ENCODE data around the gene SRA1. TPM values are rescaled to one million over a fixed set of nuclear protein-coding genes. Genes with fewer than 3 reads are reported as not detected.
"Not testable (repeated sequence)": the region's sequence is repeated elsewhere in the genome, so short reads cannot be mapped to it uniquely, and the experiment has no call there.

Gene SRA1
- total RNA-seq, 1 donor from 2014 or later: 15.1 TPM

DNA sequence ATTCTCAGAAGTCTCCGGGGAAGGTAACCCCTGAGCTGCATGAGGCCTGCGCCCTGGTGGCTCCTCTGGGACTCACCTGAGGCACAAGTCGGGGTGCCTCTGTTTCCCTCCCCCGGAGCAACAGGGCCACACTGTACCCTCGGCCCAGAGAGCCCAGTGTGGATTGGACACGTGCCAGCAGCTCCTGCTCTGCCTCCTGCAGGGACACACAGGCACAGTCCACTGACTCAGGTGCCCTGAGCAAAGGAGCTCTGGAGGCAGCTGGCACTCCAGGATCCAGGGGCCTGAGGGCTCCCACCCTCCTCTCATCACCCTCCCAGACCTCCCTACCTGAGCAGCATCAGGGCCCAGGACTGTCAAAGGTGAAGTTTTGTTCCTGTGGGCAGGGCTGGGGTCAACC is 36.9 kb upstream of the SRA1 start:
- Histone ChIP-seq H3K36me3 (ENCODE audit: control insufficient read depth in 3 of 3, insufficient read depth in 3 of 3, low read length in 3 of 3) (no peaks in the 10 kb centered on the region), H3K27me3 (ENCODE audit: control insufficient read depth in 3 of 3, insufficient read depth in 3 of 3, low read length in 3 of 3) (no peaks in the 10 kb centered on the region), H3K9me3 (ENCODE audit: control insufficient read depth in 3 of 3, low read length in 3 of 3) (no peaks in the 10 kb centered on the region), H3K9ac (ENCODE audit: low read depth in 1 of 3, low read length in 3 of 3) (no peak overlapping the region), H3K4me1 (ENCODE audit: control insufficient read depth in 3 of 3, insufficient read depth in 3 of 3, low read length in 3 of 3) (peaks cover 0 to 21% (median 16%) of the 10 kb centered on the region in 3 donors), H3K4me3 (ENCODE audit: low read length in 3 of 3) (no peak overlapping the region), H3K27ac (ENCODE audit: low read depth, low read length) (no peak overlapping the region)

DNA sequence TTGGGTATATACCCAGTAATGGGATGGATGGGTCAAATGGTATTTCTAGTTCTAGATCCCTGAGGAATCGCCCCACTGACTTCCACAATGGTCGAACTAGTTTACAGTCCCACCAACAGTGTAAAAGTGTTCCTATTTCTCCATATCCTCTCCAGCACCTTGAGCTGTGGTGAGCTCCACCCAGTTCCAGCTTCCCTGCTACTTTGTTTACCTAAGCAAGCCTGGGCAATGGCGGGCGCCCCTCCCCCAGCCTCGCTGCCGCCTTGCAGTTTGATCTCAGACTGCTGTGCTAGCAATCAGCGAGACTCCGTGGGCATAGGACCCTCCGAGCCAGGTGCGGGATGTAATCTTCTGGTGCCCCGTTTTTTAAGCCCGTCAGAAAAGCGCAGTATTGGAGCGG is 35.8 kb upstream of the SRA1 start:
- not testable (repeated sequence) for H3K36me3 ChIP-seq (ENCODE audit: control insufficient read depth in 3 of 3, insufficient read depth in 3 of 3, low read length in 3 of 3); H3K9me3 ChIP-seq (ENCODE audit: control insufficient read depth in 3 of 3, low read length in 3 of 3); H3K4me3 ChIP-seq (ENCODE audit: low read length in 3 of 3); H3K27ac ChIP-seq (ENCODE audit: low read depth, low read length); H3K9ac ChIP-seq (ENCODE audit: low read depth in 1 of 3, low read length in 3 of 3); H3K27me3 ChIP-seq (ENCODE audit: control insufficient read depth in 3 of 3, insufficient read depth in 3 of 3, low read length in 3 of 3)
- peaks cover 0 to 23% (median 21%) of the 10 kb centered on the region in 3 donors for H3K4me1 ChIP-seq (ENCODE audit: control insufficient read depth in 3 of 3, insufficient read depth in 3 of 3, low read length in 3 of 3)

DNA sequence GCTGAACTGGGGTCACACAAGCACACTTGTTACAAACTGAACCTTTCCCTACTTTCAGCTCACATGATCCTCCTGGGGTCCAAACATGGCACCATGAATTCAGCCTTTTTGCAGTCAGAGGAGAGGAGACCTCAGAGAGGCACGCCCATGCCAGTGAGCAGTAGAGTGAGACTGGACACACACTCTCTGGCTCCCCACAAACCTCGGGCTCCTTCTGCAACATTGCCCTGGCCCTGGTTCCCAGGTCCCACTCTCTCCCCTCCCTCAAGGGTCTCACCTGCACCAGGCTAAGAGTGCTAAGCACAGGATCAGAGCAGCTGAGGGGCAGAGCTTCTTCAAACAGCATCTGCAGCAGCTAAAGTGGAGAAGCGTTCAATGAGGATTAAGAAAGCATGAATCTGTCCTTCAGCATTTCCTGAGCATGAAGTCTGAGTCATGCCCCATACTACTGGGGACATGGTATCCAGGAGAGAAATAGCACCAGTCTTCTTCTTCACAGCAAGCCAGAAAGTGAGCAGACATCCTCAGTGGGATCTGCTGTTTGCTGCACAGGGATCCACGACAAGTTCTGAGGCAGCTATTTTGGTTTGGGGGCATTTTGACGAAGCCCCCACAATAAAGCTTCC is 34.6 kb upstream of the SRA1 start:
- Histone ChIP-seq H3K27ac (ENCODE audit: low read depth, low read length) (peak overlapping the region; percentile 22), H3K27me3 (ENCODE audit: control insufficient read depth in 3 of 3, insufficient read depth in 3 of 3, low read length in 3 of 3) (no peaks in the 10 kb centered on the region), H3K4me3 (ENCODE audit: low read length in 3 of 3) (no peak overlapping the region), H3K4me1 (ENCODE audit: control insufficient read depth in 3 of 3, insufficient read depth in 3 of 3, low read length in 3 of 3) (peaks cover 0 to 23% (median 21%) of the 10 kb centered on the region in 3 donors), H3K9me3 (ENCODE audit: control insufficient read depth in 3 of 3, low read length in 3 of 3) (no peaks in the 10 kb centered on the region), H3K36me3 (ENCODE audit: control insufficient read depth in 3 of 3, insufficient read depth in 3 of 3, low read length in 3 of 3) (no peaks in the 10 kb centered on the region), H3K9ac (ENCODE audit: low read depth in 1 of 3, low read length in 3 of 3) (no peak overlapping the region)

DNA sequence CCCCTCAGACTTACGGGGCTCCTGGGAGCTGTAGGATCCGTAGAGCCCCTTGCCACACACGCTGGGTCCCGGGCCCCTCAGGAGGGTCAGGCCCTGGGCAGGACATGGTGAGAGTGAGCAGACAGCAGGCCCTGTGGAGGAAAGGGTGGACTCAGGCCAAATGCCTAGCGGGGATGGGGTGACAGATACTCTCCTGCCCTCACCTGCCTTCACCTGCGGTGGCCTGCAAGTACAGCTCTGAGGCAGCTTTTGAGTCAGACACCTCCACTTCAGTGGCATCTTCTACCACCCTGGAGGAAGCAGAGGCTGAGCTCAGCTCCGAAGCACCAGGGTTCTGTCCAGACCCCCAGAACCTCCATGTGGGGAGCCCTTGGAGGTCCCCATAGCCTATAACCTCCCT is 33.6 kb upstream of the SRA1 start:
- Histone ChIP-seq H3K4me1 (ENCODE audit: control insufficient read depth in 3 of 3, insufficient read depth in 3 of 3, low read length in 3 of 3) (peaks cover 0 to 17% (median 16%) of the 10 kb centered on the region in 3 donors), H3K4me3 (ENCODE audit: low read length in 3 of 3) (no peak overlapping the region), H3K36me3 (ENCODE audit: control insufficient read depth in 3 of 3, insufficient read depth in 3 of 3, low read length in 3 of 3) (no peaks in the 10 kb centered on the region), H3K9me3 (ENCODE audit: control insufficient read depth in 3 of 3, low read length in 3 of 3) (no peaks in the 10 kb centered on the region), H3K27ac (ENCODE audit: low read depth, low read length) (no peak overlapping the region), H3K27me3 (ENCODE audit: control insufficient read depth in 3 of 3, insufficient read depth in 3 of 3, low read length in 3 of 3) (no peaks in the 10 kb centered on the region), H3K9ac (ENCODE audit: low read depth in 1 of 3, low read length in 3 of 3) (no peak overlapping the region)

DNA sequence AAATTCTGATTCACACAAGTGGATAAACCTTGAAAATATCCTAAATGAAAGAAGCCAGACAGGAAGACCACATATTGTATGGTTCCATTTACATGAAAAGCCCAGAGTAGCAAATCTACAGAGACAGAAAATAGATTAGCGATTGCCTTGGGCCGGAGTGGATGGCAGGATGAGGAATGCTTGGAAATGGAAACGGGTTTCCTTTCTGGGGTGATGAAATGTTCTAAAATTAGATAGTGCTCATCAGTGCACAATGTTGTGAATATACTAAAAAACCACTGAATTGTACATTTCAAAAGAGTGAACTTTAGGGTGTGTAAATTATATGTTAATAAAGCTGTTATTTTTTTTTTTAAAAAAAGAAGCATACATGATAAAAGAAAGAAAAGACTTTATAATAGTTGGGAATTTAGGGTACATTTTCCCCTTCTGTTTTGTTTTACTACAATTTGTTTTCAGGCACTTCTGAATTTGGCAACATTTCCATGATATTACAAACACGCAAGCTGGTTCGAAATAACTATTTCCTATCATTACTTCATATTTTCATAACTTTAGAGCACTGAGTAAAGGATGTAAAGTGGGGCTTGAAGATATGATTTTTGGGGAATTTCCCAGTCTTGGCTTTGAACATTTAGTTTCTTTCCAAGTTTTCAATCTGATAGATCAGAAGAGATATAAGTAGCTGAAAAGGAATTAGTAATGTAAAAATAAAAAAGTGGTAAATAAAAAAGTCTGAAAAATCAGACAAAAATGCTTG is 31.2 kb upstream of the SRA1 start:
- Histone ChIP-seq H3K36me3 (ENCODE audit: control insufficient read depth in 3 of 3, insufficient read depth in 3 of 3, low read length in 3 of 3) (no peaks in the 10 kb centered on the region), H3K9ac (ENCODE audit: low read depth in 1 of 3, low read length in 3 of 3) (no peak overlapping the region), H3K9me3 (ENCODE audit: control insufficient read depth in 3 of 3, low read length in 3 of 3) (no peaks in the 10 kb centered on the region), H3K27ac (ENCODE audit: low read depth, low read length) (peak overlapping the region; percentile 50), H3K4me3 (ENCODE audit: low read length in 3 of 3) (no peak overlapping the region), H3K27me3 (ENCODE audit: control insufficient read depth in 3 of 3, insufficient read depth in 3 of 3, low read length in 3 of 3) (no peaks in the 10 kb centered on the region), H3K4me1 (ENCODE audit: control insufficient read depth in 3 of 3, insufficient read depth in 3 of 3, low read length in 3 of 3) (peaks cover 0 to 11% (median 5%) of the 10 kb centered on the region in 3 donors)

DNA sequence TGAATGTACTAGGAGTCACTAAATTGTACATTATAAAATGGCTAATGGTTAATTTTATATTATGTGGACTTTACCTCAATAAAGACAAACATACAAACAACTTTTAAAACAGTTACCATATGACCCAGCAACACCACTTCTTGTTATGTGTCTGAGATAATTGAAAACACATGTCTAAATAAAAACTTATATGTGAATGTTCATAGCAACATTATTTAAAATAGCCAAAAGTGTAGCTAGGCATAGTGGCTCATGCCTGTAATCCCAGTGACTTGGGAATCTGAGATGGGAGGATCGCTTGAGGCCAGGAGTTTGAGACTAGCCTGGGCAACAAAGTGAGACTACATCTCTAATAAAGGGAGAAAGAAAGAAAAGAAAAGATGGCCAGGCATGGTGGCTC is 30.2 kb upstream of the SRA1 start:
- H3K9me3 ChIP-seq (ENCODE audit: control insufficient read depth in 3 of 3, low read length in 3 of 3): no peaks in the 10 kb centered on the region

DNA sequence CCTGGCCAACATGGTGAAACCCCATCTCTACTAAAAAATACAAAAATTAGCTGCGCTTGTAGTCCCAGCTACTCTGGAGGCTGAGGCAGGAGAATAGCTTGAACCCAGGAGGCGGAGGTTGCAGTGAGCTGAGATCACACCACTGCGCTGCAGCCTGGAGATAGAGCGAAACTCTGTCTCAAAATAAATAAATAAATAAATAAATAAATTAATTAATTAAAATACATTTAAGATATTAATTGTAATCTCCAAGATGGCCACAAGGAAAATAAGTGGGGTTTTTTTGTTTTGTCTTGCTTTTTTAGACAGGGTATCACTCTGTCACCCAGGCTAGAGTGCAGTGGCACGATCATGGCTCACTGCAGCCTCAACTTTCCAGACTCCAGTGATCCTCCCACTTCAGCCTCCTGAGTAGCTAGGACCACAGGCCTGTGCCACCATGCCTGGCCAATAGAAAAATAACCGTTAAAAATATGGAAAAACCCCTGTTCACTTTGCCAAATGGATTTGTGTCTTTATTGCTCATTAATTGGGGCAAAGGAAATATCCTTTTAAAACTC is 22.0 kb upstream of the SRA1 start:
- H3K9ac ChIP-seq (ENCODE audit: low read depth in 1 of 3, low read length in 3 of 3); H3K4me3 ChIP-seq (ENCODE audit: low read length in 3 of 3); H3K4me1 ChIP-seq (ENCODE audit: control insufficient read depth in 3 of 3, insufficient read depth in 3 of 3, low read length in 3 of 3); H3K27me3 ChIP-seq (ENCODE audit: control insufficient read depth in 3 of 3, insufficient read depth in 3 of 3, low read length in 3 of 3); H3K27ac ChIP-seq (ENCODE audit: low read depth, low read length); H3K9me3 ChIP-seq (ENCODE audit: control insufficient read depth in 3 of 3, low read length in 3 of 3); H3K36me3 ChIP-seq (ENCODE audit: control insufficient read depth in 3 of 3, insufficient read depth in 3 of 3, low read length in 3 of 3): not testable (repeated sequence)

More for the DNA sequence above, 30.2 kb upstream of the SRA1 start:
- Histone ChIP-seq H3K4me3 (ENCODE audit: low read length in 3 of 3) (no peak overlapping the region), H3K4me1 (ENCODE audit: control insufficient read depth in 3 of 3, insufficient read depth in 3 of 3, low read length in 3 of 3) (peaks cover 0 to 11% (median 5%) of the 10 kb centered on the region in 3 donors), H3K36me3 (ENCODE audit: control insufficient read depth in 3 of 3, insufficient read depth in 3 of 3, low read length in 3 of 3) (no peaks in the 10 kb centered on the region), H3K27ac (ENCODE audit: low read depth, low read length) (no peak overlapping the region), H3K9ac (ENCODE audit: low read depth in 1 of 3, low read length in 3 of 3) (no peak overlapping the region), H3K27me3 (ENCODE audit: control insufficient read depth in 3 of 3, insufficient read depth in 3 of 3, low read length in 3 of 3) (no peaks in the 10 kb centered on the region)

DNA sequence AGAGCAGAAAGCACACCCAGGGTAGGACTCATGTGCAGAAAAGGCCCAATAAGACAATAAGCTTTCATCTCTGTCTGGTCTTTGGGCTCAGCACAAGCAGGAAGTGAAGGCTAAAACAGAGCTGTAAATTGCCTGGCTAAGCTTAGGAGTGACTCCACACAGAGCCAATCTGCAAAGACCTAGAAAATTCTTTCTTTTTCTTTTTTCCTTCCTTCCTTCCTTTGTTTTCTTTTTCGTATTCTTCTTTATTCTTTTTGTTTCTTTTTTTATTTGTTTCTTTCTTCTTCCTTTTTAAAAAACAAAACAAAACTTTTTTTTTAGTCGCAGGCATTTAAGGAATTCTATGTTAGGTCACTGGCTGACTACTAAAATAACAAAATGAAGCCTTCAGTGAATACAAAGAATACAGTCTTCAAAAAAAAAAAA is 19.5 kb upstream of the SRA1 start:
- peak overlapping the region; percentile 13 for H3K27ac ChIP-seq (ENCODE audit: low read depth, low read length)

DNA sequence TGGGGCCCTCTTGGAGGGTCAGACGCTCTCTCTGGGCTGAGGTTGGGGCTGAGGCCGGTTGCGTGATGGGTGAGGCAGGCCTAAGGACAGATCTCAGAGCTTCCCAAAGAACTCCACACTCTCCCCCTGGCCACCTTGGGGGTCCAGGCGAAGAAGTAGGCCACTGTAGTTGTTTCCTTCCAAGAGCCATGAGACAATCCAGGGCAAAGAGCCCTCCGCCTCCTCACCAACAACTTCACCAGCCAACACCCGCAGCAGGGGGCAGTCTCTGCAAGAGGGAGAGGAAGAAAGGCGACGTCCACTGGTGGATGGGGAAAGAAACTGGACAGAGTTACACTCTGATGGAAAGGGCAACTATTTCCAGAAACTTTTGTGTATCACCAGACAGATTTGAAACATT is 18.0 kb upstream of the SRA1 start:
- Histone ChIP-seq H3K9me3 (ENCODE audit: control insufficient read depth in 3 of 3, low read length in 3 of 3) (no peaks in the 10 kb centered on the region), H3K4me1 (ENCODE audit: control insufficient read depth in 3 of 3, insufficient read depth in 3 of 3, low read length in 3 of 3) (peaks cover 23 to 37% (median 30%) of the 10 kb centered on the region in 3 donors), H3K9ac (ENCODE audit: low read depth in 1 of 3, low read length in 3 of 3) (peak overlapping the region in 1 of 3 donors; percentile 10), H3K36me3 (ENCODE audit: control insufficient read depth in 3 of 3, insufficient read depth in 3 of 3, low read length in 3 of 3) (peaks cover 0 to 2% (median 0%) of the 10 kb centered on the region in 3 donors), H3K27ac (ENCODE audit: low read depth, low read length) (no peak overlapping the region), H3K4me3 (ENCODE audit: low read length in 3 of 3) (no peak overlapping the region), H3K27me3 (ENCODE audit: control insufficient read depth in 3 of 3, insufficient read depth in 3 of 3, low read length in 3 of 3) (no peaks in the 10 kb centered on the region)

More for the DNA sequence above, 19.5 kb upstream of the SRA1 start:
- Histone ChIP-seq H3K4me1 (ENCODE audit: control insufficient read depth in 3 of 3, insufficient read depth in 3 of 3, low read length in 3 of 3) (peaks cover 8 to 22% (median 15%) of the 10 kb centered on the region in 3 donors), H3K9me3 (ENCODE audit: control insufficient read depth in 3 of 3, low read length in 3 of 3) (no peaks in the 10 kb centered on the region), H3K9ac (ENCODE audit: low read depth in 1 of 3, low read length in 3 of 3) (no peak overlapping the region), H3K4me3 (ENCODE audit: low read length in 3 of 3) (no peak overlapping the region), H3K36me3 (ENCODE audit: control insufficient read depth in 3 of 3, insufficient read depth in 3 of 3, low read length in 3 of 3) (no peaks in the 10 kb centered on the region), H3K27me3 (ENCODE audit: control insufficient read depth in 3 of 3, insufficient read depth in 3 of 3, low read length in 3 of 3) (no peaks in the 10 kb centered on the region)

DNA sequence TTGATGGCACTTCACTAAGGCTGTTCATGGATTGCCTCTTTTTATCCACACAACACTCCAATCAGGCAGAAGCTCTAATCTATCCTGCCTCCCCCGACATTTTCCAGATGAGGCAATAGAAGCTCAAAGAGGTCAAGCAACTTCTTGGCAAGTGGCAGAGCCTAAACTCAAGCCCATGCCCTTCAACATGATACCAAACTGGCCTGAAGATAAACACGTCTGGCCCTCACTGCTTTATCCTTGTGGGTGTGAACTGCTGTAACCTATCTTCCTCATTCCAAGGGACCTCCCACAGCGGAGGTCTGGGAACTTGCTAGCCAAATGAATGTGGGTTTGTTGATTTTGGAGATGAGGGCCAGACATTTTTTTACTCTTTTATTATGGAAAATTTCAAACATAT is 16.9 kb upstream of the SRA1 start:
- H3K36me3 ChIP-seq (ENCODE audit: control insufficient read depth in 3 of 3, insufficient read depth in 3 of 3, low read length in 3 of 3): peaks cover 0 to 2% (median 0%) of the 10 kb centered on the region in 3 donors
- H3K27ac ChIP-seq (ENCODE audit: low read depth, low read length): peak overlapping the region; percentile 45
- no peaks in the 10 kb centered on the region for H3K27me3 ChIP-seq (ENCODE audit: control insufficient read depth in 3 of 3, insufficient read depth in 3 of 3, low read length in 3 of 3)
- peaks cover 33 to 48% (median 41%) of the 10 kb centered on the region in 3 donors for H3K4me1 ChIP-seq (ENCODE audit: control insufficient read depth in 3 of 3, insufficient read depth in 3 of 3, low read length in 3 of 3)
- no peak overlapping the region for H3K4me3 ChIP-seq (ENCODE audit: low read length in 3 of 3)
- H3K9me3 ChIP-seq (ENCODE audit: control insufficient read depth in 3 of 3, low read length in 3 of 3): no peaks in the 10 kb centered on the region
- H3K9ac ChIP-seq (ENCODE audit: low read depth in 1 of 3, low read length in 3 of 3): no peak overlapping the region

Data from skeletal muscle tissue (tissue), 4 donors.